ENCODE measurements around the gene NXPH2. TPM values are rescaled to one million over a fixed set of nuclear protein-coding genes. Genes with fewer than 3 reads are reported as not detected.
"Not testable (repeated sequence)": the region's sequence is repeated elsewhere in the genome, so short reads cannot be mapped to it uniquely, and the experiment has no call there.

NXPH2 gene
- total RNA-seq, 1 donor from 2014 or later: 0.37 TPM

DNA sequence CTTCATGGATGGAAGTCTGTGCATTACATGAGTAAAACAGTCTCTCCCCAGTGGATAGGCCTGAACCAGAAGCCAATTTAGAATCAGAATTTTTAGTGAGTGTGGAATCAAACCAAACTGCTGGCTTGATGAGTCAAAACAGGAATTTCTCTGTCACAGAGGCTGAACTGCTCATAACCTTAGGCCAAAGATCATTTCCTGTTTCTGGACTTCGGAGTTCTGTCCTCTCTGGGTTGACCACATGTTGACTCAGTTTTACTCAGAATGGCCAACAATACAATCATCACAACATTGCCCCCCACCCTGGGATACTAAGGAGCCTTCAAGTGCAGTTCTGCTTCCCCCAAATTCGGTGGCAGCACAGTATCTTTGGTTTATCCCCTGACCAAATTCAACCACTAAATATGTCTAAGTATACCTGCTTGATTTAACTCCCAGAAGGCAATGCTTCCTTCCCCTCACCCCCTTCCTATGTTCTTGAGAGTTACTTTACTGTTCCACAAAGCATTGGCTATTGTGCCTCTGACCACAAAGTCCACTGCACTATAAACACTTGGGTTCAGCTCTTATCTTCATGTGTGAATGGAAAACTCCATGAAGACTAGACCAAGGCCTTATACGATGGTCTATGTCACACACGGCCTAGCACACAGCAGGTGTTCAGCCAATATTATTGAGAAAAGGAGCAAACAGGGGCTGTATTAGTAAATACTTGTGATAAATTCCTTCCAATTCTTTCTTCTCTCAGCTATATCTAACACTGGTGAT, 67.8 kb downstream of the NXPH2 start:
- peak; percentile 16 for DNase-seq (ENCODE audit: low read depth)

DNA sequence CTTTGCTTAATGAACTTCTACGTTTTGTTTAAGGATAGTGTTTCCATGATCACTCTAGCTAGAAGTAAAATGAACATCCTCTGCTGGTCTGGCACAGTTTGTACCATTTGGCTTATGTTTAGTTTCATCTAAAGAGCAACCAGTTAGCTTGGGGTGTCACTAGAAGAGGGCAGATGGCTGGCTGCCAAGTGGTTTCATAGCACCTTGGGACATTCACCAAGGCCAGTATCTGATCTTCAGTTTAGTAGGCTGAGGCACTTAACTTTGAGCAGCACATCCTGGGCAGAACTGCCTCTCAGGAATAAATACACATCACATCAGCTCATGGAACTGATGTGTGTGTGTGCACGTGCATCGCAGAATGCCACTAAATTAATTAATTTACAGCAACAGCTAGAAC, 68.4 kb downstream of the NXPH2 start:
- no peak for DNase-seq (ENCODE audit: low read depth)

DNA sequence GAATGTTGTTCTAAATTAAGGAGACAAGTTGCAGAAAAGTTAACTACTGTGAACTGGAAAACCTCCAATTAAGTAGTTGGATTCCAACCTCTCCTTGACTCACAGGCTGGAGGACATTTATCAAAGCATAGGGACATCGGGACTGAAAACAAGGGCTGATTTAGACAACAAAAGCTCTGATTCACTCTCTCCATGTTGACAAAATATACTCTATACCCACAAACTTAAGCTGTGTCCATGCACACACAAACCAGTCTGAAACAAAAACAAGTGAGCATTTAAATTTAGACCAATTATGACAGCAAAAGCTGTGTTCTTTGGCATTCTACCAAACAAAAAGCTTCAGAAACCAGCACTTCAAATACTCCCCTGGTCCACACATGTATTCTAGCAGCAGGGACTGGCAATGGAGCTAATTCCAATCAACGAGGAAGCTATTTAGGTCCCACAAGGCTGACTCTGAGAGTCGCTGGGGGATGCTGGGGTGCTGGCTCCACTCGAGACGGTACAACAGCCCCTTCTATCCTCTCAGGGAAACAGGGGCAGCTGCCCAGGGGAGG, 71.4 kb downstream of the NXPH2 start:
- DNase-seq (ENCODE audit: low read depth): peak; percentile 62

DNA sequence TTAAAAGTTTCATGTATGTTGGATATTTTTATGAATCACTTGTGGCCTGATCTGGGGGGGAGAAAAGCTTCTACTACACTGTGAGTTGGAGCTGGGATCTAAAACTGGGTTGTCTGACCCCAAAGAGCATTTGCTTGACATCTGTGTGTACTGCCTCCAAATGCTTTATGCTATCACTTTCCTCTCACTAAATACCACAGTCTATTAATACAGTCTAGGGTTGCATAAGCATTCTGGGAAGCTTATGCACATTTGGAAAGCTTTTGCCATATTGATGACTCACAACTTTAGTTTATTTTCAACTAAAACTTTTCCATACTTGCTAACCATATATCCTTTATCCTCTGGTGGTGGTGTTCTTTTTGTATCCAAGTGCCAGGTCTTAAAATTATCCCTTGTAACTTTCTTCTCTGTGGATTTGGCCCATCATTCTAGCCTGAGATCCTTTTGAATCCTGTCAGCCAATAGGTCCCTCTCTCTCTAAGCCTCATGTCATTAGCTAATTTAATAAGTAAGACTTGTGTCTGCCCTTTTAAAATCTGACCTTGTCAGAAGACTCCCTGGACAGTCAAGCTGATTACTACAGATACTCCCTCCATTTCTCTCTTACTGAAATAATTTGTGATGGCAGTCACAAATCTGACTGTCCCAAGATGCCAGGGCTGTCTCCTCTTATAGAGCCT, 72.7 kb downstream of the NXPH2 start:
- DNase-seq (ENCODE audit: low read depth): peak; percentile 59

DNA sequence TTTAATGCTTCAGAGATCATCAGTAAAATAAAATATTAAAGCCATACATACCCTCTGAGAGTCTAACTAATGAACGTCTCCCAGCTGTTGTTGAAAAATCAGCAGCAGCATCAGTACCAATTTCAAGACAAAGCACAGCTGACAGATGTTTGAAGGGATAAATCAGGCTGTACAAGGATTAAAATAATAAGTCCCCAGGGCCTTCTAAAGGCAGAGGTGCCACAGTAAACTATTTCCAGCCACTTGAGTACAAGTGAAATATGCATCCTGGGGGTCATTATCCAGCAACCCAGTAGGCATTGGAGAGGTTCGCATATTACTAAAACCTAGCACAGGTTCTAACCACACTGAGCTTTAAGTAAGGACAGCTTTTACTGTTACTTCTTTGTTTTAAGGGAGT, 76.9 kb downstream of the NXPH2 start:
- no peak for DNase-seq (ENCODE audit: low read depth)

DNA sequence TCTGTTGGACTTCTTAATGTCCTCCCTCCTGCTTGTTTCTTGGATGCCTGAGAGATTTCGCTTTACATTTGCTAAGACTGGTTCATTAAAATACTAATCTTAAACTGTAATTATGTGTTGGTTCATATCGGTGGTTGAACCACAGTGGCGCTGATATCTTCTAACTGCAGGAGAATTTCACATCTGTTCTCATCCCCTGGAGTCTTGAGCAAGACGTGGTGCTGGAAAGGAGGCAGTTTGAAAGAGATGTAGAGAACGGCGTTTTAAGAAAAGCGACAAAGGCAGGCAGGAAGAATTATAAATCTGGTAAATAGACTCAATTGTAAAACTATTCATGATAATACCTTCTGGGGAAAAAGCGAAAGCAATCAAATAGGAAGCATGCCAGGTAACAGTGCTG, 79.5 kb downstream of the NXPH2 start:
- DNase-seq (ENCODE audit: low read depth): no peak

DNA sequence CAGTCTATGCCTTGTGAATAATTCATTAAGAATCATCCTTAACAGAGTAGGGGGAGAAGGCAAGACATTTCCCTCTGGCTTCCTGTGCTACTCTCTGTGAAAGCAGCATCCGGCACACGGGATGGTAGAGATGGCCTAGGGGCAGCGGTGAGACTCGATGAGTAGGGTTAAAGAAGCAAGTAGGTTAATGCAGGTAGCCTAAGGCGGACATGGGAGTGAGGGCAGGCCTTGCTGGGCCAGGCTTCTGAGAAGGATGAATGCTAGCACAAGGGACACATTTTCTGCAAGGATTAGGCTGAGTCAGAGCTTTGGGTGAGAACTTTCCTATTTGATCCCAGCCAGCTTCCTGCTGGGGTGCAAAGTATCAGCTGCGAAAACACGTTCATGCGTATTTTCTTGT, 80.8 kb downstream of the NXPH2 start:
- DNase-seq (ENCODE audit: low read depth): no peak

DNA sequence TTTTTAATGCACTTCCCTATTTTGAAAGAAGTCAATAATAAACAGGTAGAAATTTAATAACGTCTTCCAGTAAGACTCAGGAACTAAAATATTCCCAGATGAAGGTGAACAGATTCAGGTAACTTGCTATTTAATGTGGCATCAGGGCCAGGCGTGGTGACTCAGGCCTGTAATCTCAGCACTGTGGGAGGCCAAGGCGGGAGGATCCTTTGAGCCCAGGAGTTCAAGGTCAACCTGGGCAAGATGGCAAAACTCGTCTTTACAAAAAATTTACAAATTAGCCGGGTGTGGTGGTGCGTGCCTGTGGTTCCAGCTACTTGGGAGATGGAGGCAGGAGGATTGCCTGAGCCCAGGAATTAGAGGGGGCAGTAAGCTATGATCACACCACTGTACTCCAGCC, 81.8 kb downstream of the NXPH2 start:
- no peak for DNase-seq (ENCODE audit: low read depth)

DNA sequence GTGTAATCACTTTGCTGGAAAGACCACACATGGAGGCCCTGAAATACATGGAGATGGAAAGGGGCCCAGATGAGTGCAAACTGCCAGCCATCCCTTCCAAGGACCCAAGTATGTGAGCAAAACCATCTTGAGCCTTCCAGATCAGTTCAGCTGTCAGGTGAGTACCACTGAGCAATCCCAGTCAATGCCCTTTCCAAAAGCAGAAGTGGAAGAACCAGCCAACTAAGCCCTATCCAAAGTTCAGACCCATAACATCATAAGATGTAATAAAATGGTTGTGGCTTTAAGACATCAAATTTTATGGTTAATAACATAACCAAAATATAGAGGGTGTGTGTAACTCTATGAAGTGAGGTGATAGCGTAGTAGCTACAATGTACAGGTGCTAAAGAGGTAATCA, 88.5 kb downstream of the NXPH2 start:
- no peak for DNase-seq (ENCODE audit: low read depth)

DNA sequence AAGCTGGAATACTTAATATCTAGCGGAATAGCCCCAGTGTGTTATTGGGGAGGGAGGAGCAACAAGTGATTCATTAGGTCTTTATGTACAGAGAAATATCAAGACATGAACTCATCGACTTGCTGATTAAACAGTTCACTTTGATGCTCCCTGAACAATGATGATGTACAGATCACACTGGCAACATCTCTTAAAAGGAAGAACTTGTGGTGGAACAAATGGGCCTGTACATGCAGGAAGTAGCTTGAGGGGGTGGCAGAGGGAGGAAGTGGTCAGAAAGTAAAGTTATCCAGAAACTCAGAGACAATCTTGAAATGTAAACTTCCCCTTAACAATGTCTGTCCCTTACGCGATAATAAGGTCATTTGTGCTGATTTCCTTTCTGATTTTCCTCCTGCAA, 90.5 kb downstream of the NXPH2 start:
- DNase-seq (ENCODE audit: low read depth): no peak

DNA sequence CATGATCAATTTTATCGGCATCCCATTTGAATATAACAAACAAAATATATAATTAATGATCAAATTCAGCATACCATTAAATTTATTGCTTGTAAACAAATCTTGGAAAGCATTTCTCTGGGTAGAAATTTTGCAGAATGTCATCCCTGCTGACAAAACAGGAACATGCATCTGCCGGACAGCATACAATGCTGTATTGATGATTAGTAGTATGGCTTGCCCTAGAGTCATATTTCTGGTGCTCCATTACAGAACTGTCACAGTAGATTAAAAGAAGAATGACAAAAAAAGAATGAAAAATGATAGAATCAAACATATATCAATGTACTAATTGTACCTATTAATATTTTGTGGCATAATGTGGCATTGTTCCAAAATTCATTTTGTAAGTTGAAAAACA, 98.0 kb downstream of the NXPH2 start:
- no peak for DNase-seq (ENCODE audit: low read depth)

DNA sequence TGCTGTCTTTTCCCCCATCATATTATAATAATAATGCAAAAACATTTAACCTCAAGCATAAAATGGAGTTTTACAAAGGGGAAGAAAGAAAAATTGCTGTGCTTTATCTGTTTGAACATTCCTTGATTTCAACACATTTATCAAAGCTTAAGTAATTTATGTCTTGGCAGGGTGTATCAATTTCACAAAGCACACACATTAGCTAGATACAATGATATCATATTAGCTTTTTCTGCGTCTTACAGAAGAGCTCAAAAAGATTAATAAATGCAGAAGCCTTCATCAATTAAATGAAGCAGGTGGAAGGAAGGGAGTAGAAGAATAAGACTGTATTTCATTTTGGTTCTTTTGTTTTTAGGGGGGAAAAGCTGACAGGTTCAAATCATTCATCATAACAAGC, 103.0 kb downstream of the NXPH2 start:
- DNase-seq (ENCODE audit: low read depth): no peak

DNA sequence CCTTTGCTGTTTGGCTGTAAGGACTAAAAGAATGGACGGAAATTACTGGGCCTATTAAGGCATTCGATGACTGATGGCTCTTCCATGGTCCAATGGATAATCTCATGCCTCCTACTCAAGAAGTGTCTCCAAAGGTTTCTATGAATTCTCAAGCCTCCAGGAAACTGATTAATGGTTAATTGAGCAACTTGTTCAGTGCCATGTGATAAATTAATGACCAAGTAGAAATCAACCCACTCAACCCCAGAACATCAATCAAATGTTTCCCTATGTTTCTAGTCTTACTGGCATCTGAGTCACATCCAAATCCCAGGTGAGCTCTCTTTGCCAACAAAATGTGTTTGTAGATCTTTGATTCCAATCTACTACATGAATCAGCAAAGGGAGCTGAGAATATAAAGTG, 103.6 kb downstream of the NXPH2 start:
- no peak for DNase-seq (ENCODE audit: low read depth)

DNA sequence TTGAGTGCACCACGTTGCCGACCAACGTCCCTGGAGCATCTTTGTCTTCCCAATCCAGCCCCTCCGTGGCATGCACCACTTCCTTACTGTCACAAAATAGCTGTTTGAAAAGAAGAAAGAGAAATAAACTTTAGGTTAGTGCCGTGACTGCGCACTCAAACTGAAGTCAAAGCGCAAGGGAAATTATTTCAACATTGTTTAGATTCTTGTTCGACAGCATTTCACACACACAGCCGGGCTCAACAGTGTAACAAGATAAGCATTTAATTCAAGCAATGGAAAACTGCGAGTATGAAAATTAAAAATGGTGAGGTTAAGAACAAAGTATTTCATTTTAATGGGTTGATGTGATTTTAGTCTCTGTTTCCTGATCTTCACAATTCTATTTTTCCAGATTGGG, 108.6 kb downstream of the NXPH2 start:
- DNase-seq (ENCODE audit: low read depth): no peak

DNA sequence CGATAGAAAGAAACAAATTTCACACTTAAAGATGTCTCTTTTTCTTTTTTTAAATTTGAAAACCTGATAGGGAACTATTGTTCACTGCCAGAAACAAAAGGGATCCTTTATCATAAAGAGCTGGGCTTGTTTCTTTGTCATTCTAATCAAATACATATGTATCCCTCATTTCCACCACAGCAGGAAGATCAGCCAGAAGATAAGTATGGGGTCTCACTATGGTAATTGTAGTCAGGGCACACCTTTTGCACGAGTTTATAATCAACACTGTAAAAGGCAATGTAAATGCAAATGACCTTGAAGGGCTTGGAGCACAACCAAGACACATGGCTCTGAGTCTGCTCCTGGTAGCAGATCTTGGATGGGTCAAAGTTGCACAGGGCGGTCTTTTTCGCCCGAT, 109.5 kb downstream of the NXPH2 start:
- no peak for DNase-seq (ENCODE audit: low read depth)

DNA sequence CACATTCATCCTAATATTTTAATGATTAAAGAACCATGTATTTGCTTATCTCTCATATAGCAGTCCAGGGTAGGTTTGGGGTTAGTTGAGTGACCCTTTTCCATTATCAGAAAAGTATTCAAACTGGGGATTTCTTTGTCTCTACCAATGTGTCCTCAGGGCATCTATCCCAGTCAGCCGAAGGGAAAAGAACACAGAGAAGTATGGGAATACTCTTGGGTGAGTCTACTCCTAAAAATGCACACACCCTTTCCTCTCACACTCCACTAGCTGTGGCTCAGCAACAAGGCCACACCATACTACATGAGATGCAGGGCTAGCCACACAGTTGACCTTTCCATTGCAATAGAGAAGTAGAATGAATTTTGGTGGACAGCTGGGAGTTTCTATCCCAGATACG, 114.3 kb downstream of the NXPH2 start:
- DNase-seq (ENCODE audit: low read depth): peak; percentile 2

DNA sequence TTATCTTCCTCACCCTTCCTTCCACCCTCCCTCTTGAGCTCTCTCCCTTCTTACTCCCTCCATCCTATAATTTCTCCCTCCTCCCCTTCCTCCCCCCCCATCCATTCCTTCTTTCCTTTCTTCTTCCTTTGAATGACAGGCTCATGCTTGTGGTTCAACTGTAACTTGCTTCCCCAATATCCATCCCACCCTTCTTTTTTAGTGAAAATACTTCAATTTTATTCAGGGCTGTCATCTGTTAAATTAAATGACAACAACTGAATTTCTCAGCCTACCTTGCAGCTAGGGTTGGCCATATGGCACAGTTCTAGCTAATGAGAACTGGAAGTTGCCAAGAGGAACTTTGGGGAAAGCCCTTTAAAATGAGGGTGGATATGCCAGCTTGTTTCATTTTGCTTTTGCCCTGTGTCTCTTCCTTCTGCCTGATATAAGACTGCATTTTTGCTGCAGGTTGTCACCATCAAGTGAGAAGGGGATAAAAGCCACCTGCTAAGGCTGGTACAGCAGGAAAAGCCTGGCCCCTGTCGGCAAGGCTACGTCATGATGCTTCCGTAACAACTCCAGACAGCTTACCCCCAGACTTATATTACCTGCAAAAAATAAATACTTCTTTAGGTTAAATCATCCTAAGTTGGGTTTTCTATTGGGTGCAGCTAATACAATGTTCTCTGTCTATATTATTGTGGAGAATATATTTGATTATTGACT, 121.8 kb downstream of the NXPH2 start:
- no peak for DNase-seq (ENCODE audit: low read depth)

DNA sequence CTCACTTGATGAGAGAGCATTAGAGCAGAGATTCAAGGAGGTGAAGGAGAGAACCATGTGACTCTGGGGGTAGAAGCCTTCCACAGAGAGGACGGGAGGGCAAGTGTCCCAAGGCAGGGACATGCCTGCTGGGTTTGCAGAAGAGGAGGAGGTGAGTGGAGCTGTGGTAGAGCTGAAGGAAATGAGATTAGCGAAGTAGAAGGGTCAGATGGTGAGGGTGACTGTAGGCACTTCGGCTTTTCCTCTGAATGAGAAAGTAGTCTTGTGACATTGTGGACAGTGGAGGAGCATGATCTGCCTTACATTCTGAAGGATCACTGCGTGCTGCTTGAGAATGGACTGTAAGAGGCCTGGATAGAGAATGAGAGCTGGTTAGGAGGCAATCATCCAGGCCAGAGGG, 126.0 kb downstream of the NXPH2 start:
- DNase-seq (ENCODE audit: low read depth): no peak

DNA sequence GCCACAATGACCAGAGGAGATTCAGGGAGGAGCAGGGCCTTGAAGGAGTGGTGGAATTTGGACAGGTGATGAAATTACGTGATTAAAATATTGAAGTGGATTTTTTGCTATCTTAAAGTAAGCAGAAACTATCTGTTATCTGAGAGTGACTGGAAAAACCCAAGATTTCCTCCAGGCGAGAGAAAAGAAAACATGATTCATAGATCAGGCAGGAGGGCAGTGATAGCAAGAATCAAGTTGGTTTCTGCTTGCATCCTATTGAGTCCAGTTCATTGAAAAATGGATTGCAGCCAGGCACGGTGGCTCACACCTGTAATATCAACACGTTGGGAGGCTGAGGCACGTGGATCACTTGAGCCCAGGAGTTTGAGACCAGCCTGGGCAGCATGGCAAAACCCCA, 127.8 kb downstream of the NXPH2 start:
- DNase-seq (ENCODE audit: low read depth): no peak

DNA sequence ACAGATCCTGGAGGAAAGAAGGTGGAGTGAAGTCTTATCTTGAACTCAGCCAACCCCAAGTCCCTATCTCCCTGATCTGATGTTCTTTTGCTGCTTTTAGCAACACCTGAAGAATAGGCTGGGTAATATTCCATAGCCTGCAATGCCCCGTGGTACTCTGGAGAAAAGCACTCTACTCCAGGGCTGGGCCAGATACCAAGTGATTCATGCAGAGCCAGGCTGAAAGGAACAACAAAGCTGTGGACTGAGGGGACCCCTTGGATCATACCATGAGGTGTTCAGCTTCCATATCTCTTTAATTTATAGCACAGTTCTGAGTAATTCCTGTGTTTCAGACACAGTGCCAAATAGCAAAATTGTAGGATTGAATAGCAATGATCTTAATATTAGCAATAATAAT, 130.6 kb downstream of the NXPH2 start:
- no peak for DNase-seq (ENCODE audit: low read depth)

DNA sequence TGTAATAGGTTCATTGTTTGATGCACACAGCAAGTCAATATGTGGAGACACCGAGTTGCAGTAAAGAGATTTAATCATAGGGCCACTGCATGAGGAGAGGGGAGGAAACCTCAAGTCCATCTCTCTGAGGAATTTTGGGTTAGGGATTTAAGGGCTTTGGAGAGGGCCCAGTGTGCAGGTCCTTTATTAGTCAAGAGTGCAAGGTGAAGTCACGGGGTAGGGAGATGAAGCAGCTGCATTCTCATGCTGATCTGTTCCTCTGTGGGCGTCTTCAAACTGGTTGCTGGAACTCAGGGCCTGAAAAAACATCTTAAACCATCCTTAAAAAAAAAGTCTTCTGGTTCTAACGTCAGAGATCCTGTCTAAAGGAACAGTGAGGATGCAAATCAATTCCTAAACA, 131.6 kb downstream of the NXPH2 start:
- no peak for DNase-seq (ENCODE audit: low read depth)

DNA sequence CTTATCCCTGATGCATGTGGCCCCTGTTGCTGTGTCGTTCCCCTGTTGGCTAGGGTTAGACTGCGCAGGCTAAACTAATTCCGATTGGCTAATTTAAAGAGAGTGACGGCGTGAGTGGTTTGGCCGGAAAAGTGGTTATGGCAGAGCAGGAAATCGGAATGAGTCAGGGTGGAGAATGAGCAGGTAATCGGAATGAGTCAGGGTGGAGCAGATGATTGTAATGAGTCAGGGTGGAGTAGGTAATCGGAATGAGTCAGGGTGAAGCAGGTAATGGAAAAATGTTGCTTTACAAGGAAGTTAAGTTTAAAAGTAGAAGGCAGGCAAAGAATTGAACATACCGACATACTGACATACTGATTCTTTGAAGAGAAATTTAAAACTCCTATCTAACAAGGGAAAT, 135.4 kb downstream of the NXPH2 start:
- not testable (repeated sequence) for DNase-seq (ENCODE audit: low read depth)

All from myocyte (in vitro differentiated cells).